H1 (cell line): ENCODE results near the gene GH1. TPM values are rescaled to one million over a fixed set of nuclear protein-coding genes. Genes with fewer than 3 reads are reported as not detected.

Source experiments
- CTCF ChIA-PET: fragments of 300-600 bp; sonication (Branson Sonifier 250); formaldehyde crosslinking; loops from one replicate; lab custom pipeline; 2021; ENCODE audit not compliant: partially characterized antibody; lab: Charles Lee
- POLR2A ChIA-PET: fragments of 300-600 bp; sonication (Branson Sonifier 250); formaldehyde crosslinking; loops from one replicate; lab custom pipeline; 2021; ENCODE audit warnings: inconsistent platforms; ENCODE audit not compliant: partially characterized antibody; lab: Charles Lee
- DNase-seq, 2 experiments: peaks; one replicate each; pipeline versions ENCODE4 v3.0.0 to v3.0.0-alpha.2; 2010 to 2022; ENCODE audit warnings: low spot score in 2 of 2, low read depth in 1 of 2, mixed read lengths in 1 of 2
- FAIRE-seq: peaks from 2 replicates; lab custom pipeline; 2011; peaks lifted over from hg19 to GRCh38; lab: Jason Lieb, UNC
- H2AFZ ChIP-seq: 2 replicates; pipeline ENCODE4 v1.8.1; 2012; ENCODE audit warnings: low read length, inconsistent platforms
- H2AK5ac ChIP-seq: 2 replicates; pipeline ENCODE4 v1.6.1; 2013; ENCODE audit warnings: low read depth, low read length
- H2BK120ac ChIP-seq: replicated peaks from 2 replicates; pipeline ENCODE3; 2013; ENCODE audit warnings: low read depth, low read length, inconsistent platforms
- H2BK12ac ChIP-seq: 2 replicates; pipeline ENCODE4 v1.6.1; 2013; ENCODE audit warnings: low read depth, low read length
- H2BK15ac ChIP-seq: 2 replicates; pipeline ENCODE4 v1.6.1; 2013; ENCODE audit warnings: low read length
- H2BK20ac ChIP-seq: 2 replicates; pipeline ENCODE4 v1.6.1; 2013; ENCODE audit warnings: low read length
- H2BK5ac ChIP-seq: 2 replicates; pipeline ENCODE4 v1.6.1; 2013; ENCODE audit warnings: low read depth, low read length
- H3K14ac ChIP-seq: 2 replicates; pipeline ENCODE4 v1.6.1; 2013; ENCODE audit warnings: inconsistent platforms; ENCODE audit not compliant: insufficient read length
- H3K18ac ChIP-seq: 2 replicates; pipeline ENCODE4 v1.6.1; 2013; ENCODE audit warnings: low read length; ENCODE audit errors: extremely low read depth
- H3K23ac ChIP-seq: 2 replicates; pipeline ENCODE4 v1.6.1; 2013; ENCODE audit warnings: inconsistent platforms; ENCODE audit not compliant: insufficient read length
- H3K23me2 ChIP-seq: 2 replicates; pipeline ENCODE4 v1.6.1; 2013; ENCODE audit warnings: low read depth, low read length
- H3K27ac ChIP-seq: 2 replicates; pipeline ENCODE4 v1.6.1; 2011; ENCODE audit warnings: low read depth, low read length, inconsistent platforms
- H3K27me3 ChIP-seq, 4 experiments: replicated peaks in 1 of 4; 1 replicate in 1 of 4; 2 replicates in 3 of 4; pipeline versions ENCODE4 v1.6.1 to v1.8.1; 2011 to 2013; ENCODE audit warnings: low read length in 3 of 4, mild to moderate bottlenecking in 3 of 4, inconsistent platforms in 2 of 4, mixed read lengths in 2 of 4, moderate library complexity in 1 of 4; ENCODE audit not compliant: control insufficient read depth in 3 of 4, insufficient read depth in 3 of 4; ENCODE audit errors: extremely low read depth in 1 of 4
- H3K36me3 ChIP-seq, 4 experiments: 2 replicates each; pipeline versions ENCODE4 v1.6.1 to v1.8.1; 2011 to 2013; ENCODE audit warnings: mild to moderate bottlenecking in 4 of 4, low read length in 3 of 4, moderate library complexity in 2 of 4, control low read depth in 1 of 4, inconsistent platforms in 1 of 4; ENCODE audit not compliant: insufficient read depth in 4 of 4, control insufficient read depth in 2 of 4
- H3K4ac ChIP-seq: replicated peaks from 2 replicates; pipeline ENCODE3; 2013; ENCODE audit warnings: low read length, low read depth, mixed read lengths, inconsistent platforms; ENCODE audit not compliant: insufficient read length
- H3K4me1 ChIP-seq, 4 experiments: replicated peaks in 1 of 4; 1 replicate in 1 of 4; 2 replicates in 3 of 4; pipeline versions ENCODE4 v1.6.1 to v1.8.1; 2011 to 2013; ENCODE audit warnings: low read length in 3 of 4, inconsistent platforms in 2 of 4, mixed read lengths in 1 of 4; ENCODE audit not compliant: insufficient read depth in 4 of 4, control insufficient read depth in 3 of 4
- H3K4me2 ChIP-seq, 2 experiments: 2 replicates each; pipeline versions ENCODE4 v1.6.1 to v1.8.1; 2011 to 2013; ENCODE audit warnings: low read depth in 2 of 2, low read length in 2 of 2, control low read depth in 1 of 2, inconsistent platforms in 1 of 2, mild to moderate bottlenecking in 1 of 2; ENCODE audit not compliant: insufficient read depth in 1 of 2
- H3K4me3 ChIP-seq, 4 experiments: fragments of 200-600, 300-600 bp in 1 of 4; sonication (generic), shearing (Covaris generic), sonication (Bioruptor Twin) in 1 of 4; 2 replicates each; pipeline versions ENCODE4 v1.5.1 to v1.8.1; 2011 to 2016; ENCODE audit warnings: low read length in 4 of 4, low read depth in 3 of 4, control low read depth in 2 of 4, inconsistent platforms in 2 of 4, mild to moderate bottlenecking in 2 of 4, mixed read lengths in 1 of 4, moderate library complexity in 1 of 4; ENCODE audit not compliant: insufficient read depth in 2 of 4; ENCODE audit errors: extremely low read depth in 1 of 4
- H3K56ac ChIP-seq: replicated peaks from 2 replicates; pipeline ENCODE3; 2013; ENCODE audit warnings: low read depth, mild to moderate bottlenecking, mixed read lengths, low read length, inconsistent platforms; ENCODE audit not compliant: insufficient read length
- H3K79me1 ChIP-seq: 2 replicates; pipeline ENCODE4 v1.6.1; 2013; ENCODE audit warnings: low read depth, low read length, control low read depth
- H3K79me2 ChIP-seq, 2 experiments: 2 replicates each; pipeline versions ENCODE4 v1.6.1 to v1.8.1; 2012 to 2013; ENCODE audit warnings: low read length in 2 of 2, mild to moderate bottlenecking in 2 of 2, inconsistent platforms in 1 of 2; ENCODE audit not compliant: insufficient read depth in 2 of 2, control insufficient read depth in 1 of 2
- H3K9ac ChIP-seq, 4 experiments: replicated peaks in 1 of 4; 1 replicate in 1 of 4; 2 replicates in 3 of 4; pipeline versions ENCODE4 v1.6.1 to v1.8.1; 2011 to 2013; ENCODE audit warnings: low read depth in 3 of 4, low read length in 3 of 4, control low read depth in 2 of 4, mild to moderate bottlenecking in 2 of 4, moderate library complexity in 2 of 4, inconsistent platforms in 1 of 4; ENCODE audit errors: extremely low read depth in 1 of 4
- H3K9me3 ChIP-seq, 2 experiments: 2 replicates each; pipeline versions ENCODE4 v1.6.1 to v1.8.1; 2012 to 2013; ENCODE audit warnings: mild to moderate bottlenecking in 2 of 2, moderate library complexity in 2 of 2, control low read depth in 1 of 2, inconsistent platforms in 1 of 2, low read depth in 1 of 2, low read length in 1 of 2, mixed read lengths in 1 of 2; ENCODE audit not compliant: insufficient read depth in 2 of 2
- H4K20me1 ChIP-seq, 2 experiments: replicated peaks in 1 of 2; 2 replicates each; pipeline versions ENCODE3 to v1.8.1; 2011 to 2013; ENCODE audit warnings: inconsistent platforms in 2 of 2, low read length in 2 of 2, mild to moderate bottlenecking in 1 of 2; ENCODE audit not compliant: insufficient read depth in 2 of 2, control insufficient read depth in 1 of 2
- H4K5ac ChIP-seq: 2 replicates; pipeline ENCODE4 v1.6.1; 2013; ENCODE audit warnings: low read length, low read depth, mixed read lengths, inconsistent platforms; ENCODE audit not compliant: insufficient read length
- H4K8ac ChIP-seq: 2 replicates; pipeline ENCODE4 v1.8.0; 2013; ENCODE audit warnings: mild to moderate bottlenecking, moderate library complexity, low read length, inconsistent platforms; ENCODE audit not compliant: insufficient read depth; ENCODE audit errors: extremely low read depth
- H4K91ac ChIP-seq: replicated peaks from 2 replicates; pipeline ENCODE3; 2013; ENCODE audit warnings: low read length, mixed read lengths, inconsistent platforms; ENCODE audit not compliant: insufficient read length
- BCL11A ChIP-seq, 2 experiments: IDR thresholded peaks; one replicate each; pipeline ENCODE4 v1.6.1; 2011; ENCODE audit warnings: low read depth in 2 of 2, low read length in 2 of 2, mild to moderate bottlenecking in 2 of 2
- BRCA1 ChIP-seq: IDR thresholded peaks from 2 replicates; pipeline ENCODE4 v1.6.1; 2012; ENCODE audit warnings: low read depth, low read length, improper control_type of control experiment
- CBX8 ChIP-seq: fragments of 300-800, 300-1000 bp; sonication (generic); IDR thresholded peaks from 2 replicates; pipeline ENCODE4 v1.7.1; 2016; ENCODE audit warnings: low read depth, low read length, borderline replicate concordance
- HDAC2 ChIP-seq, 2 experiments: fragments of 300-600 bp in 1 of 2; sonication (generic) in 1 of 2; IDR thresholded peaks; 2 replicates each; pipeline ENCODE4 v1.6.1; 2011 to 2012; ENCODE audit warnings: low read depth in 2 of 2, low read length in 2 of 2, mild to moderate bottlenecking in 2 of 2, moderate library complexity in 2 of 2, borderline replicate concordance in 1 of 2, inconsistent platforms in 1 of 2
- HDAC6 ChIP-seq: IDR thresholded peaks from one replicate; pipeline ENCODE4 v1.7.1; 2012; ENCODE audit warnings: low read depth, mild to moderate bottlenecking, inconsistent platforms, low read length, moderate library complexity
- MAX ChIP-seq: IDR thresholded peaks from 2 replicates; pipeline ENCODE4 v1.6.1; 2012; ENCODE audit warnings: inconsistent platforms
- SIRT6 ChIP-seq: IDR thresholded peaks from one replicate; pipeline ENCODE4 v1.7.1; 2012; ENCODE audit warnings: low read length, inconsistent platforms
- SP1 ChIP-seq: IDR thresholded peaks from 2 replicates; pipeline ENCODE4 v1.6.1; 2011; ENCODE audit warnings: low read depth, low read length
- SP2 ChIP-seq: IDR thresholded peaks from 2 replicates; pipeline ENCODE4 v1.6.1; 2012; ENCODE audit warnings: mild to moderate bottlenecking, low read length, inconsistent platforms
- TAF1 ChIP-seq: IDR thresholded peaks from 2 replicates; pipeline ENCODE4 v1.6.1; 2011; ENCODE audit warnings: mild to moderate bottlenecking, low read depth, low read length
- TEAD4 ChIP-seq: IDR thresholded peaks from 2 replicates; pipeline ENCODE4 v1.6.1; 2012; ENCODE audit warnings: low read depth, low read length, inconsistent platforms, mixed read lengths
- ZNF274 ChIP-seq: IDR thresholded peaks from 2 replicates; pipeline ENCODE4 v1.7.0; 2012; ENCODE audit warnings: low read length, borderline replicate concordance; ENCODE audit errors: extremely low read depth
- WGBS, 2 experiments: shearing (Covaris generic) in 1 of 2; methylation state at CpG; one replicate each; pipeline versions ENCODE4 v1.1.6 to v1.1.7; 2013 to 2015; ENCODE audit warnings: low lambda C conversion rate in 2 of 2, mixed read lengths in 2 of 2, inconsistent platforms in 1 of 2, low coverage in 1 of 2, missing lambda C conversion rate in 1 of 2; ENCODE audit not compliant: insufficient replicate concordance in 2 of 2, insufficient coverage in 1 of 2, insufficient read length in 1 of 2; ENCODE audit errors: extremely low coverage in 1 of 2, missing lambda C conversion rate in 1 of 2; 5-methylcytosine and 5-hydroxymethylcytosine counted together
- polyA plus RNA-seq, 7 experiments: library from polyadenylated mRNA; depleted of rRNA in 3 of 7; stranded (reverse) in 5 of 7; unstranded in 2 of 7; fragments of >200 nt in 5 of 7; fragments of 200-250 nt in 2 of 7; gene quantifications; 1 replicate in 5 of 7; 2 replicates in 1 of 7; 4 replicates in 1 of 7; pipeline versions ENCODE4 v1.2.1 to v1.2.3, GENCODE V29; 2011 to 2013; ENCODE audit warnings: missing spikeins in 2 of 7, mixed read lengths in 2 of 7
- total RNA-seq: library from RNA; stranded (reverse); fragmentation: NEBNext Ultra II Directional; extraction: Animal tissue kit (Norgen Biotek cat#: 25700); gene quantifications from 2 replicates; pipeline ENCODE4 v1.2.1, GENCODE V29; 2021

The GH1 gene
- total and polyA plus RNA-seq, 2 of the 8 experiments (the other 6 are each of a cell fraction or from before 2014, with no cell fraction given): 0.41 TPM; not detected in 1

- H3K14ac ChIP-seq: no peak overlapping the region
- no peak overlapping the region for H4K8ac ChIP-seq
- H3K56ac ChIP-seq: no peak overlapping the region
- H3K9ac ChIP-seq: no peak overlapping the region
- H3K18ac ChIP-seq: no peak overlapping the region
- H3K4ac ChIP-seq: no peak overlapping the region
- H3K36me3 ChIP-seq: no peaks in the 10 kb centered on the region
- H3K4me2 ChIP-seq: no peak overlapping the region
- 0 out of 2 replicates have a peak overlapping the region, but pooled peaks have one; percentile 24 for H2AK5ac ChIP-seq
- H2BK20ac ChIP-seq: no peak overlapping the region
- H2BK12ac ChIP-seq: 0 out of 2 replicates have a peak overlapping the region, but pooled peaks have one; percentile 27
- no peak overlapping the region for H2BK5ac ChIP-seq
- no peak overlapping the region for H2BK120ac ChIP-seq
- no peak overlapping the region for H2BK15ac ChIP-seq
- H3K4me1 ChIP-seq: peaks cover 0 to 18% (median 12%) of the 10 kb centered on the region in 4 experiments; a peak in 6 of 7 replicates
- H3K4me3 ChIP-seq: no peak overlapping the region
- H3K9me3 ChIP-seq: no peaks in the 10 kb centered on the region
- no peaks in the 10 kb centered on the region for H3K23me2 ChIP-seq
- peaks cover 0 to 3% of the 10 kb centered on the region in 2 experiments for H4K20me1 ChIP-seq
- 89% methylated on average over 19 of the region's 21 CpGs; no CpG with 5 or more reads in 1 of the 2 experiments for WGBS, 2 experiments
- no peak overlapping the region for H3K27ac ChIP-seq
- no peak overlapping the region for H4K5ac ChIP-seq
- no peak overlapping the region for H2AFZ ChIP-seq
- ChIA-PET CTCF (interaction anchor here (0.6 to 11.4 kb wide), 9 partner anchors 9 to 95 kb away, joined by 3 to 164 read pairs (median 4); partner anchors contain the start of genes CSHL1 and GH1), POLR2A (interaction anchor here (1.0 to 1.1 kb wide), 3 partner anchors 12 to 71 kb away, joined by 3 to 5 read pairs (median 3); partner anchors contain the start of gene GH1)
- H3K79me1 ChIP-seq: no peaks in the 10 kb centered on the region
- peak overlapping the region; percentile 44 for H4K91ac ChIP-seq
- no peak overlapping the region for H3K23ac ChIP-seq
- FAIRE-seq: no peak
- H3K27me3 ChIP-seq: no peaks in the 10 kb centered on the region
- no peaks in the 10 kb centered on the region for H3K79me2 ChIP-seq
- DNase-seq: no peak
- TF ChIP-seq TAF1 (no peak), ZNF274 (no peak), SP2 (no peak), BRCA1 (no peak), HDAC2 (IDR thresholded peaks at IDR 0.05; ENCODE audit: borderline replicate concordance in 1 of 2, low read depth in 2 of 2, low read length in 2 of 2) (no peak), MAX (no peak), CBX8 (no peak), HDAC6 (no peak), SIRT6 (no peak), BCL11A (IDR thresholded peaks at IDR 0.05; ENCODE audit: low read depth in 2 of 2, low read length in 2 of 2) (no peak), SP1 (no peak), TEAD4 (no peak)
Observed at GRCh38 chr17:63934183-63935112, 15.8 kb upstream of the GH1 start.
